ENCODE data around the gene IGSF9B.

The IGSF9B gene

GRCh38 chr11:133955081-133955891 is 1.5 kb downstream of the IGSF9B start:
- DNase-seq: peak; percentile 28 to 41

GRCh38 chr11:133953999-133954398 is 2.8 kb downstream of the IGSF9B start:
- no peak for DNase-seq

- DNase-seq: no peak
Observed at GRCh38 chr11:133953547-133953946, 3.2 kb downstream of the IGSF9B start.

- no peak for DNase-seq
Observed at GRCh38 chr11:133952199-133953190, 4.3 kb downstream of the IGSF9B start.

GRCh38 chr11:133951327-133952198 is 5.2 kb downstream of the IGSF9B start:
- DNase-seq: no peak

GRCh38 chr11:133950874-133951326 is 5.9 kb downstream of the IGSF9B start:
- DNase-seq: no peak

- no peak for DNase-seq
Observed at GRCh38 chr11:133950421-133950820, 6.3 kb downstream of the IGSF9B start.

- DNase-seq: no peak
Observed at GRCh38 chr11:133949129-133949528, 7.6 kb downstream of the IGSF9B start.

- no peak for DNase-seq
Observed at GRCh38 chr11:133948711-133949110, 8.1 kb downstream of the IGSF9B start.

- peak; percentile 45 to 50 for DNase-seq
Observed at GRCh38 chr11:133947321-133947756, 9.4 kb downstream of the IGSF9B start.

- DNase-seq: no peak
Observed at GRCh38 chr11:133946541-133947318, 10.0 kb downstream of the IGSF9B start.

GRCh38 chr11:133946051-133946450 is 10.7 kb downstream of the IGSF9B start:
- DNase-seq: no peak

- peak; percentile 70 to 89 for DNase-seq
Observed at GRCh38 chr11:133945087-133945974, 11.4 kb downstream of the IGSF9B start.

- DNase-seq: no peak
Observed at GRCh38 chr11:133943950-133944698, 12.6 kb downstream of the IGSF9B start.

GRCh38 chr11:133942577-133942976 is 14.2 kb downstream of the IGSF9B start:
- no peak for DNase-seq

- no peak for DNase-seq
Observed at GRCh38 chr11:133941546-133941945, 15.2 kb downstream of the IGSF9B start.

GRCh38 chr11:133940034-133940433 is 16.7 kb downstream of the IGSF9B start:
- no peak for DNase-seq

- DNase-seq: no peak
Observed at GRCh38 chr11:133939558-133939957, 17.2 kb downstream of the IGSF9B start.

GRCh38 chr11:133938166-133938565 is 18.6 kb downstream of the IGSF9B start:
- no peak for DNase-seq

- no peak for DNase-seq
Observed at GRCh38 chr11:133937468-133937867, 19.3 kb downstream of the IGSF9B start.
